ENCODE results near the gene ESR2.

- no peak for TF ChIP-seq KDM5A (IDR thresholded peaks at IDR 0.05; ENCODE audit: low read length)
- TF ChIP-seq CTCF (IDR thresholded peaks at IDR 0.05; ENCODE audit: control extremely low read depth in 1 of 3, insufficient read depth in 1 of 3, low read depth in 1 of 3, low read length in 3 of 3): no peak
- TF ChIP-seq MAX (IDR thresholded peaks at IDR 0.05): no peak
- TF ChIP-seq TEAD4 (IDR thresholded peaks at IDR 0.05; ENCODE audit: low read depth, low read length): no peak
- no peak for TF ChIP-seq EZH2 (IDR thresholded peaks at IDR 0.05; ENCODE audit: low read depth, low read length, severe bottlenecking)
- no peak for TF ChIP-seq ATF3 (IDR thresholded peaks at IDR 0.05; ENCODE audit: insufficient read depth, low read depth, low read length)
- TF ChIP-seq POLR2A (IDR thresholded peaks at IDR 0.05; ENCODE audit: control extremely low read depth in 1 of 2, low read depth in 2 of 2, low read length in 2 of 2): no peak
- no peak for TF ChIP-seq GABPA (IDR thresholded peaks at IDR 0.05; ENCODE audit: borderline replicate concordance, insufficient read depth, low read length)
- TF ChIP-seq JUND (IDR thresholded peaks at IDR 0.05; ENCODE audit: low read length): no peak
- no peak for TF ChIP-seq ATF2 (IDR thresholded peaks at IDR 0.05; ENCODE audit: low read length)
These were observed 27.9 kb downstream of the ESR2 start for GRCh38 chr14:64266239-64266638.
